Measurements from ENCODE around the gene GIMAP7. TPM values are rescaled to one million over a fixed set of nuclear protein-coding genes. Genes with fewer than 3 reads are reported as not detected.

The GIMAP7 gene
- total RNA-seq, 1 experiment from 2014 or later: 0.25 TPM

DNA sequence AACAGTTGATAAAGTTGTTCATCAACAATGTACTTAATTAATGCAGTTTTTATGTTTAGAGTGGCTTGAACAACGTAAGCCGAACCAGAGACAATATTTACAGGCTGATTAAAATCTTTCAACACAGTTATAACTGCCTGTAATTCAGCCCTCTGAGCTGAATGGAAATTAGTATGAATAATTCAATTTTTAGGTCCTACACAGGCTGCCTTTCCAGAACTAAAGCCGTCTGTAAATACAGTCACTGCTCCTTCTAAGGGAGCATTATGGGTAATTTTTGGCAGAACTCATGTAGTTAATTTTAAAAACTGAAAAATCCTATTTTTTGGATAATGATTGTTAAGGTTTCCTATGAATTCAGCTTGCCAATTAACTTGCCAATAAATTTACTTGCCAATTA lies 49.9 kb downstream of the GIMAP7 start (continued):
- TF ChIP-seq RAD21 (IDR thresholded peaks at IDR 0.05; ENCODE audit: low read depth): no peak

DNA sequence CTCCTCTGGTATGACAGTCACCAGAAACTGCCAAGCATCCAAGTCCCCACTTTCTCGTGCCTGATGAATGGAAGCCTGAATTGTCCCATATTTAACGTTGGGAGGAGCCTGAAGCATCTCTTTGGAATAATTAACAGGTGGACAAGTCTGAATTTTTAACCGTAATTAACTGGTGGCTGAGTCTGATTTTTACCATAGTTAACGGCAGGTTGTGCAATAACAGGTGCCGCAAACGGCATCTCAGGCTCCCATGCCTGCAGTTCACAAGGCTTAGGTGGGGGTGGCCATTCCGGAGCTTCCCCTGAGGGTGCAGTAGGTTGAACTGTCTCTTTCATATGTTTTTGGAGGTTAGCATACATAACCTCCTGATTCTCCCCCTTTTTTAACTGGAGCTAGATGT lies 50.6 kb downstream of the GIMAP7 start:
- Histone ChIP-seq H3K27ac (ENCODE audit: low read depth, low read length) (no peak overlapping the region), H3K4me2 (ENCODE audit: low read length) (no peak overlapping the region), H4K20me1 (ENCODE audit: insufficient read depth) (no peaks in the 10 kb centered on the region), H3K9me2 (ENCODE audit: insufficient read depth) (no peaks in the 10 kb centered on the region), H3K9me3 (ENCODE audit: control insufficient read depth in 1 of 2, insufficient read depth in 1 of 2, low read depth in 1 of 2, low read length in 2 of 2) (peaks cover 0 to 6% of the 10 kb centered on the region in 2 experiments; a peak in 2 of 4 replicates), H3K36me3 (ENCODE audit: control insufficient read depth in 1 of 2, insufficient read depth in 2 of 2, low read length in 2 of 2) (no peaks in the 10 kb centered on the region), H3K4me1 (ENCODE audit: control insufficient read depth in 1 of 2, insufficient read depth in 2 of 2, low read length in 2 of 2) (no peaks in the 10 kb centered on the region), H3K9ac (ENCODE audit: low read length) (no peak overlapping the region), H2AFZ (ENCODE audit: low read depth, low read length, poor library complexity, severe bottlenecking) (no peak overlapping the region), H3K27me3 (ENCODE audit: insufficient read depth, low read length) (0 out of 2 replicates have a peak, but pooled peaks cover 12% of the 10 kb centered on the region), H3K4me3 (replicated peaks in 1 of 2; ENCODE audit: low read depth in 1 of 2, low read length in 2 of 2) (no peak overlapping the region), H3K79me2 (ENCODE audit: insufficient read depth, low read length) (no peaks in the 10 kb centered on the region)
- TF ChIP-seq, protein P1, sequence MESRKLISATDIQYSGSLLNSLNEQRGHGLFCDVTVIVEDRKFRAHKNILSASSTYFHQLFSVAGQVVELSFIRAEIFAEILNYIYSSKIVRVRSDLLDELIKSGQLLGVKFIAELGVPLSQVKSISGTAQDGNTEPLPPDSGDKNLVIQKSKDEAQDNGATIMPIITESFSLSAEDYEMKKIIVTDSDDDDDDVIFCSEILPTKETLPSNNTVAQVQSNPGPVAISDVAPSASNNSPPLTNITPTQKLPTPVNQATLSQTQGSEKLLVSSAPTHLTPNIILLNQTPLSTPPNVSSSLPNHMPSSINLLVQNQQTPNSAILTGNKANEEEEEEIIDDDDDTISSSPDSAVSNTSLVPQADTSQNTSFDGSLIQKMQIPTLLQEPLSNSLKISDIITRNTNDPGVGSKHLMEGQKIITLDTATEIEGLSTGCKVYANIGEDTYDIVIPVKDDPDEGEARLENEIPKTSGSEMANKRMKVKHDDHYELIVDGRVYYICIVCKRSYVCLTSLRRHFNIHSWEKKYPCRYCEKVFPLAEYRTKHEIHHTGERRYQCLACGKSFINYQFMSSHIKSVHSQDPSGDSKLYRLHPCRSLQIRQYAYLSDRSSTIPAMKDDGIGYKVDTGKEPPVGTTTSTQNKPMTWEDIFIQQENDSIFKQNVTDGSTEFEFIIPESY (IDR thresholded peaks at IDR 0.05; ENCODE audit: extremely low read depth, insufficient replicate concordance, low read length): no peak
- no peak for TF ChIP-seq ZNF274 (IDR thresholded peaks at IDR 0.05; ENCODE audit: low read depth, low read length)
- TF ChIP-seq CBX3 (IDR thresholded peaks at IDR 0.05; ENCODE audit: low read depth): no peak
- ChIA-PET RAD21 (ENCODE audit: low non-redundant PET in 1 of 2, low total read pairs in 2 of 2, uncharacterized antibody in 2 of 2, unreplicated experiment in 2 of 2) (no interaction called here), POLR2A (no interaction called here), CTCF (no interaction called here)
- DNase-seq (ENCODE audit: low read depth, low spot score) (no peak), ATAC-seq (no peak)
- BruUV-seq (replicated peaks): no TSS peak
- intact Hi-C loops (cut with micrococcal nuclease): no loop called here

DNA sequence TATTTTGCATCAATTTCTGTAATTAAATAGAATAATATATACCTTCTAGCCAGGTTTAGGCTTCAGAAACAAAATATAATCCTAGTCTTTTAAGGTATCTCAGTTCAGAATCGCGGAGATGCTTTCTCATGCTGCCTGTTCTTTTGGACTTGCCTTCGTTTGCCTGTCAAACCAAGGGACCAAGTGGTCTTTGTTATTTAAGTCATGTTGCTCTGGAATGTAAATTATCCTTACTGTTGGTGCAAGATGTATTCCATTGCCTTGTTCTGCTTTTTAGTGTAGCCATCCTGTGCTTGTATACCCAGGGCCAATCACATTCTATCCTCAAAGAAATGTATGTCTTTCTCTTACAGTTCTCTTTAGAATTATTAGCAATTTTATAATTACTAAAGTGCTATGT lies 51.5 kb downstream of the GIMAP7 start:
- Histone ChIP-seq H3K36me3 (ENCODE audit: control insufficient read depth in 1 of 2, insufficient read depth in 2 of 2, low read length in 2 of 2) (no peaks in the 10 kb centered on the region), H3K27me3 (ENCODE audit: insufficient read depth, low read length) (0 out of 2 replicates have a peak, but pooled peaks cover 12% of the 10 kb centered on the region), H4K20me1 (ENCODE audit: insufficient read depth) (no peaks in the 10 kb centered on the region), H3K9me2 (ENCODE audit: insufficient read depth) (no peaks in the 10 kb centered on the region), H3K9ac (ENCODE audit: low read length) (no peak overlapping the region), H3K79me2 (ENCODE audit: insufficient read depth, low read length) (no peaks in the 10 kb centered on the region), H3K27ac (ENCODE audit: low read depth, low read length) (no peak overlapping the region), H2AFZ (ENCODE audit: low read depth, low read length, poor library complexity, severe bottlenecking) (no peak overlapping the region), H3K4me3 (replicated peaks in 1 of 2; ENCODE audit: low read depth in 1 of 2, low read length in 2 of 2) (no peak overlapping the region), H3K4me2 (ENCODE audit: low read length) (no peak overlapping the region), H3K9me3 (ENCODE audit: control insufficient read depth in 1 of 2, insufficient read depth in 1 of 2, low read depth in 1 of 2, low read length in 2 of 2) (no peaks in the 10 kb centered on the region; a peak in 1 of 4 replicates), H3K4me1 (ENCODE audit: control insufficient read depth in 1 of 2, insufficient read depth in 2 of 2, low read length in 2 of 2) (no peaks in the 10 kb centered on the region)
- ATAC-seq (no peak), DNase-seq (ENCODE audit: low read depth, low spot score) (no peak)
- ChIA-PET CTCF (no interaction called here), RAD21 (ENCODE audit: low non-redundant PET in 1 of 2, low total read pairs in 2 of 2, uncharacterized antibody in 2 of 2, unreplicated experiment in 2 of 2) (no interaction called here), POLR2A (no interaction called here)
- intact Hi-C loops (cut with micrococcal nuclease): no loop called here
- TF ChIP-seq ZNF274 (IDR thresholded peaks at IDR 0.05; ENCODE audit: low read depth, low read length) (no peak), EZH2 (IDR thresholded peaks at IDR 0.05) (no peak), YY1 (IDR thresholded peaks at IDR 0.05; ENCODE audit: extremely low read depth, insufficient replicate concordance, low read depth, low read length) (no peak)
- TF ChIP-seq, protein P2, sequence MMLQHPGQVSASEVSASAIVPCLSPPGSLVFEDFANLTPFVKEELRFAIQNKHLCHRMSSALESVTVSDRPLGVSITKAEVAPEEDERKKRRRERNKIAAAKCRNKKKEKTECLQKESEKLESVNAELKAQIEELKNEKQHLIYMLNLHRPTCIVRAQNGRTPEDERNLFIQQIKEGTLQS (IDR thresholded peaks at IDR 0.05): no peak
- no TSS peak for BruUV-seq (replicated peaks)
